NCI-H1048 (cell line): ENCODE data around the gene SAMD4A.

Source experiments
- DNase-seq: peaks from one replicate; lab custom pipeline; 2025; lab: John Stamatoyannopoulos, UW

Gene SAMD4A

DNA sequence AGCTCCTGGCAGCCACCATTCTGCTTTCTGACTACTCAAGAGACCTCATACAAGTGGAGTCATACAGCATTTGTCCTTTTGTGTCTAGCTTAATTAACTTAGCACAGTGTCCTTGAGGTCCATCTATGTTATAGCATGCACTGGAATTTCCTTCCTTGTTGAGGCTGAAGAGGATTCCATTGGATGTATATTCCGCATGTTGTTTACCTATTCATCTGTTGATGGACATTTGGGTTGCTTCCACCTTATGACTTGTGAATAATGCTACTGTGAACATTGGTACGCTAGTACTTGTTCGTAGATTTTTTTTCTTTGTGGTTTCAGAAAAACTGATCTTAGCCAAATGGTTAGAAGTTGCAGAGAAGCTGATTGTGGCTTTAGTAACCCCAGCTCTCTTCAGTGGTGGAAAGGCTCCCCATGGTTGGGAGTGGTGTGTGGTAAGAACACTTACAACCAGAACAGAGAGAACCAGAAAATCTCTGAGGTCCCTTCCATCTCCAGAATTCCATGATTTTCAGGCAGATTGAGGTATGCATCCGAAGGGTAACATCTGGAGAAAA, 118.4 kb downstream of the SAMD4A start:
- DNase-seq, result no peak

DNA sequence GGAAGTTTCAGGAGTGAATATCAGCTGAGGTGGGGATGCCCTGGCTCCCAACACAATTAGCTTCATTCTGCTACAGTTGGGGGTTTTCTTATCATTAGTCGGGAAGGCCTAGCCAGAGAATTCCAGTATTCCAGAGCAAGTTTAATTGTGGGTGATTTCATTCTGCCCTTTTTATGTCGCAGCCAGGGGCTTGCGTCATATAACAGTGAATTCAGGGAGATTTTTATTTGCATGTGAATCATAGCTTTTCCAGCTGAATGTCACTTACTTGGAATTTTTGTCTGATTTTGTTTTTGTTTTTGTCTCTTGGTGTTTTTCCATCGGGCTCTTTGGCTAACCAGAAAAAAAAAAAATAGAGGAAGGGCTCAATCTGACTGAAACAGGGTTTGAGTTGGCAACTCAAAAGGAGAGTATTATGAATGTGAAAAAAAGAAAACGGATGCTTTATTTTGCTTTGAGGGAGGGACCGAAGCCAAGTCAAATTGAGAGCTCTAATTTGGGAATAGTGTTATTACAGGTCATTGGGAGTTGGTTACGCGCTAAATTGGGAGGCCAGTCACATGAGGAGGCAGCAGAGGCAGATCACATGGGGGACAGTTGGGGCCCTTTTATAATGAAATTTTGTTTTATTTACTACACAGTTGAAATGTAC, 119.4 kb downstream of the SAMD4A start:
- no peak for DNase-seq

GRCh38 chr14:54686871-54687749, 120.2 kb downstream of the SAMD4A start:
- no peak for DNase-seq

DNA sequence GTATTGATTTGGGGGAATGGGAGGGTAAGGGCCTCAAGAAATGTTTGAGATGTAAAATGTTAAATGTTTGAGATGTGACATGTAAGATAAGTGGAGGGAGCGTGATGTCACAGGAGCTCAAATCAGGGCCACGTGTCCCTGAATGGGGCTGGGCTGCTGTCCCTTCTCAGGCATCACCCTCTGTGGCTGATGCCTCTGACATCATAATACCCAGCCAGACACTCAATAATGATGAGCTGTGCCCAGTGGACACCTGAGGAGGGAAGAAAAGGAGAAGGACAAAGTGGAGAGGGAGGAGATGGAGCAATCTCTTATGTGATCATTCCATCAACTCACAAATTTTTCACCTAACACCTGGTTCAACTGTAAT, 120.8 kb downstream of the SAMD4A start:
- no peak for DNase-seq

DNA sequence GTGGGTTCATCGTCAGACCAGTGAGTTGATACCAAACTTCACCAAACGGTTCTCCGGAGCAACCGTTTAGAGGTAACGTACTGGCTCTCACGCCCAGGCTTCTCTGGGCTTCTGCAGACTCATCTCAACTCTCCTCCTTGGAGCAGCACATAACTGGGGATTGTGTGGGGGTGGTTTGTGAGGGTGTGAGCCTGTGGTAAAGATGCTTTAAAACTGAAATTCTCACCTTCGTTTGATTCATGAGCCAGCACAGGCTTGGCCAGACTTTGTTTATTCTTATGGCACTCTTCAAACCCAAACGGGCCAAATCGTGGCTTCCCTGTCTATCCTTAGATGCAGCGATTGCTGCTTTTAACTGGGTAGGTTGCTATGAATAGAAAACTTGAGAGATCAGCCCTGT, 121.3 kb downstream of the SAMD4A start:
- DNase-seq, result no peak

GRCh38 chr14:54689928-54690327, 123.0 kb downstream of the SAMD4A start:
- DNase-seq, result no peak

- DNase-seq, result no peak
These were observed 124.0 kb downstream of the SAMD4A start for GRCh38 chr14:54690887-54691286.

DNA sequence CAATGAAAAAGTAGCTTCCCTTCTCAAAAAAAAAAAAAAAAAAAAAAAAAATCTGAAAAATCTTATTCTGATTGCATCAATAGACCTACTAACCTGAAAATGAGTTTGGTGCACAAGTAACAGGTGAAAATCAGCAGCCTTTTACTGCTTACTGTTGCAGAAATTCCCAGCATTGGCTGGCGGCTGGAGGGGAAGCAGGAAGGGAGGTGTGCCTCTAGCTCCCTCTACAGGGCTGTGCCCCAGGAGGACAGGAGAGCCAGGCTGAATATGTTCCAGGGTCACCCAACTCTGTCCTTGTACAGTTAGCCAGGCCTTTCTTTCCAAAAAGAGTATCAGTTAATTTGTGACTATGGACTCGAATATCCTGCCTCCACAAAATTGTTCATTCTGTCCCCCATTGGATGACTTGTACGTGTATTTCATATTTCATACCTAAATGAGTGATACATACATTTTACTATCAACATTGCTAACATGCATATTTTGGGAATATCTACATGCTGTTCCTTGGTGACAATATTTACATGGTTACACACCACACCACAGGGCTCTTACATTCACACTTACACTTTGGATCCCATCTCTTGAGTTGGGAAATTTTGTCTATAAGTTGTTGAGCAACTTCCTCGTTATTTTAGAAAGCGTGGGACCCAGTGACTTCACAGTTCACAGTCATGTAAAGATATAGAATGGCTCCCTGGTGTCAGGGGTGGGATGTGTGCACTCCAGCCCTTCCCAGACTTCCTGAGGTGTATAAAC, 124.8 kb downstream of the SAMD4A start:
- DNase-seq, result peak; percentile 17

DNA sequence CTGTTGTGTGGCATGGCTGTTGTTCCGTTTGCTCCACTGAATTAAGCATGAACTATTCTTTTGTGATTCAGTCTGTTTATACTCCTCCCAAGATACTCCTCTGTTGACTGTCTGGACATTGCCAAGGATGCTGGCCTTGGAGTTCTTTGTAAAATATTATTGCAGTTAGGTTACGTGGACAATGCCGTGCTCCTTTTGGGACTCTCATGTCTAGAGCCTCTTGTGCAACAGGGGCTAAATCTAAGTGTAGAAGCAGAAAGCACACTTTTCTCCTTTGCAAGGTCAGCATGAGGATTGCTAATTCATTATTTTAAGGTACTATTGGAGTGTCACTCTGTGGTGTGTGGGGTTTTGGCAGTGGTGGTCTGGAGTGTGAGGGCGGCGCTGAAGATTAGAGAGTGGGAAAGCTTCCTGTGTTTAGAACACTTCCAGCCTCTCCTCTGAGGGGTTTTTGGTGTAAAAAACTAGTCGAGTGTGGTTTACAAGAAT, 125.4 kb downstream of the SAMD4A start:
- no peak for DNase-seq

GRCh38 chr14:54693761-54694160, 126.8 kb downstream of the SAMD4A start:
- DNase-seq, result no peak

DNA sequence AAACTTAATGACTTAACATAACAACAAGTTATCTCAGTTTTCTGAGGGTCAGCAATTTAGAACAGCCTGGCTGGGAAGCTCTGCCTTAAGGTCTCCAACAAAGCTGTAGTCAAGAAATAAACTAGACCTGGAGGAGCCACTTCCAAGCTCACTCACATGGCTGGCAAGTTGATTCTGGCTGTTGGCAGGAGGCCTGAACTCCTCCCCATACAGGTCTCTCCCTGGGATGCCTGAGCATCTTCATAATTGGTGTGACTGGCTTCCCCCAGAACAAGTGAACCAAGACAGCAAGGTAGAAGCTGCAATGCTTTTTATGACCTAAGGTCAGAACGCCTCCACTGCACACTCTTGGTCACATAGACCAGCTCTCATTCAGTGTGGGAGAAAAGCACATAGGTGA, 128.3 kb downstream of the SAMD4A start:
- no peak for DNase-seq

GRCh38 chr14:54697001-54697400, 130.1 kb downstream of the SAMD4A start:
- DNase-seq, result no peak

DNA sequence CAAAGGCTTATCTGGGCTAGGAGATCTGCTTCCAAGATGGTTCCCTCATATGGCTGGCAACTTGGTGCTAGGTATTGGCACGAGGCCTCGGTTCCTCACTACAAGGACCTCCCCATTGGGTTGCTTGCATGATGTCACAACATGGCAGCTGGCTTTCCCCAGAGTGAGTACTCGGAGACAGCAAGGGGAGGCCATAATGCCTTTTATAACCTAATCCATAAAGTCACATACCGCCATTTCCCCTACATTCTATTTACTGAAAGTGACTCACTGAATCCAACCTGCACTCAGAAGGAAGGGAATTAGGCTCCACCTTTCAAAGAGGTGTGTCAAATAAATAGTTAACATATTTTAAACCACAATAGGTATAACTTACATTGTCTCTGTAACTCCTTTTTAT, 130.9 kb downstream of the SAMD4A start:
- DNase-seq, result no peak

DNA sequence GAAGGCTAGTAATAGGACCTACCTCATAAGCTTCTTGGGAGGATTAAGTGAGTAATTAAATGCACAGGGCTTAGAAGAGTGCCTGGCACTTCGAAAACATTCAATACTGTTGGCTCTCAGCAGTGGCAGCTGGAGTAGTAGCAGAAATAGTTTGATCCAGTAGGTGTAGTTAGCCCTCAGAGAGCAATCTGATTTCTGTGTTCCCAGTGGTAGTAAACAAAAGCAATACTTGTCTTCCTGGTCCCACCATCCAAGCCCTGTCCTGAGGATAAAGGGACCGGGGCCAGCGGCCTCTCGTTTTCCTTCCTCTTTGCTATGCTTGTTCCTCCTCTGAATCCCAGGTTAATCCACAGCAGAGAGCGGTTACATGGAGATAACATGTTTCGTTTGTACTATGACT, 131.6 kb downstream of the SAMD4A start:
- DNase-seq, result no peak

DNA sequence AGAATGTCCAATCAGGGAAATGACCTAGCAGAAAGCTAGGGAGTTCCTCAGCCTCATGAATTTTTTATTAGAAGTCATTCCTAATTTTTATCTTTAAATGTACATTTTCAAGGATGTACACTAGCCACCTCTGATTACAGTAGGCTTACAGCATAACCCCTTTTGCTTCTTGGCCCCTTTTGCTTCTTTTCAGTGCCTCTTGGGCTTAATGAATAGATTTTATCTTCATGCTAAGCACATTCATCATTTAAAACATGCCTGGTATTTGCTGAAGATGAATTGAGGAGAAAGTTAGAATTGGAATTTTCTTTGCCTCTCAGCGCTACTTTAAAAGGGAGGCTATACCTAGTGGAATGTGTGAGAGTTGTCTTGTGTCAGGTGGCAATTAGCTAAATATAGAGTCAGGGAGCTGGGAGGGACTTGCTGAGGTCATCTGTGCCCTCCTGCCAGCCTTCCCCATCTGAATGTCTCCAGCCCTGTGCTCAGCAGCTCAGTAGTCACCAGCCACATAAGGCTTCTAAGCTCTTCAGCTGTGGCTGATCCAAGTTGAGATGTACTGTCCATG, 132.1 kb downstream of the SAMD4A start:
- DNase-seq, result no peak

GRCh38 chr14:54699735-54700134, 132.8 kb downstream of the SAMD4A start:
- DNase-seq, result no peak

GRCh38 chr14:54700717-54701116, 133.8 kb downstream of the SAMD4A start:
- no peak for DNase-seq

DNA sequence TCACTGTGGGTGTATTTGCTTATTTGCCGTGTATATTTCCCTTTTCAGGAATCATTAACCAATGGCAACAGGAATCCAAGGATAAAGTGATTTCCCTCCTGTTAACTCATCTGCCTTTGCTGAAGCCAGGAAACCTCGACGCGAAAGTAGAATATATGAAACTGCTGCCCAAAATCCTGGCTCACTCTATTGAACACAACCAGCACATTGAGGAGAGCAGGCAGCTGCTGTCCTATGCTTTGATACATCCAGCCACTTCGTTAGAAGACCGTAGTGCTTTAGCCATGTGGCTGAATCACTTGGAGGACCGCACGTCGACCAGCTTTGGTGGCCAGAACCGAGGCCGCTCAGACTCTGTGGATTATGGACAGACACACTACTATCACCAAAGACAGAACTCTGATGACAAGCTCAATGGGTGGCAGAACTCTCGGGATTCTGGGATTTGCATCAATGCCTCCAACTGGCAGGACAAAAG, 135.1 kb downstream of the SAMD4A start:
- DNase-seq, result no peak

DNA sequence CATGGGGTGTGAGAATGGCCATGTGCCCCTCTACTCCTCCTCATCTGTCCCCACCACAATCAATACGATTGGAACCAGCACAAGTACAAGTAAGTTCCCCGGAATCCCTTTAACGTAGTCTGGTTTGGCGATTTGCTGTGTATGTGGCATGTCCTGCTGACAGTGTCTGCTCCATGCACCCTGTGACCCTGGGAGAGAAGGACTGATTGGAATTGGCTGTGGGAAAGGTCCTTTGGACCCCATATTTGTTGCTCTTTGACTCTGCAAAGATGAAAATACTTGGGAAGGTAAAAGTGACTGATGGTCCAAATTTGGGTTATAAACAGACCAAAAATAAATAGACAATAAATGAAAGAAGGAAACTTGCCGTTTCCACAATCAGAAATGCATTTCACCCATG, 135.6 kb downstream of the SAMD4A start:
- no peak for DNase-seq

GRCh38 chr14:54703082-54703481, 136.2 kb downstream of the SAMD4A start:
- DNase-seq, result no peak

- no peak for DNase-seq
These were observed 136.8 kb downstream of the SAMD4A start for GRCh38 chr14:54703724-54704123.

GRCh38 chr14:54704768-54705167, 137.8 kb downstream of the SAMD4A start:
- no peak for DNase-seq
